SK-N-SH treated with all-trans-retinoic acid at 6 μM for 48 hours (cell line): Measurements from ENCODE around the gene TOMM34.

Source experiments
- ESRRG ChIP-seq: fragments of 250-450 bp; sonication (Bioruptor Pico); IDR thresholded peaks from 2 replicates; pipeline ENCODE4 v1.6.1; 2021; ENCODE audit warnings: mild to moderate bottlenecking
- OSR1 ChIP-seq: fragments of 250-450 bp; sonication (Bioruptor Pico); IDR thresholded peaks from 2 replicates; pipeline ENCODE4 v1.8.0; 2022; ENCODE audit warnings: moderate library complexity, mild to moderate bottlenecking, inconsistent platforms
- TOX ChIP-seq: fragments of 250-450 bp; sonication (Bioruptor Pico); IDR thresholded peaks from 2 replicates; pipeline ENCODE4 v1.8.0; 2021; ENCODE audit warnings: mild to moderate bottlenecking, moderate library complexity, borderline replicate concordance
- ZFP3 ChIP-seq: fragments of 250-450 bp; sonication (Bioruptor Pico); IDR thresholded peaks from 2 replicates; pipeline ENCODE4 v1.5.0; 2020; ENCODE audit warnings: mild to moderate bottlenecking, moderate library complexity
- ZNF8 ChIP-seq: fragments of 450-650 bp; formaldehyde crosslinking; IDR thresholded peaks from 2 replicates; pipeline ENCODE4 v1.5.0; 2020; ENCODE audit warnings: mild to moderate bottlenecking, moderate library complexity
- TF ChIP-seq, protein P1 (sequence below): fragments of 250-450 bp; sonication (Bioruptor Pico); IDR thresholded peaks from 2 replicates; pipeline ENCODE4 v1.8.0; 2021; ENCODE audit warnings: low read depth, mild to moderate bottlenecking, moderate library complexity, borderline replicate concordance
- TF ChIP-seq, protein P2 (sequence below): fragments of 250-450 bp; sonication (Bioruptor Pico); IDR thresholded peaks from 2 replicates; pipeline ENCODE4 v1.5.1; 2021; ENCODE audit warnings: mild to moderate bottlenecking, moderate library complexity

DNA sequence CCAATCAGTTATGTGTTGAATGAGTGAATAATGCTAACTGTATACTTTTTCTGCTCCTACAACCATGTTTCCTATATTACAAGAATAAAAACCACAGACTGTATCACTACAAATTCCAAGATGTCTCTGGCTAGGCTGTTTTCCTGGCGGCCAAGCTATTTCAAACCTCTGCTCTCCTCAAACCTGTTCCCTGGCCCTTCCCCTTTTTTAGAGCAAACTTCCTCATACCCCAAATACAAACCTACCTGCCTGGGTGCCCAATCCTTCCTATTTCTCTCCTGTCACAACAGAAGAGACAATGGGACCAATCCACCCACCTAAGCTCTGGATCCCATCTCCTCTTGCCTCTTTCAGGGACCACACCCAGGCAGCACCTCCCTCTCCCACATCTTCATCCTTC lies 7.5 kb downstream of the TOMM34 start:
- TF ChIP-seq OSR1 (CRISPR knock-in tag) (no peak), ESRRG (CRISPR knock-in tag) (no peak), ZFP3 (CRISPR knock-in tag) (no peak), ZNF8 (CRISPR knock-in tag) (no peak), TOX (CRISPR knock-in tag) (no peak)
- TF ChIP-seq, protein P1, sequence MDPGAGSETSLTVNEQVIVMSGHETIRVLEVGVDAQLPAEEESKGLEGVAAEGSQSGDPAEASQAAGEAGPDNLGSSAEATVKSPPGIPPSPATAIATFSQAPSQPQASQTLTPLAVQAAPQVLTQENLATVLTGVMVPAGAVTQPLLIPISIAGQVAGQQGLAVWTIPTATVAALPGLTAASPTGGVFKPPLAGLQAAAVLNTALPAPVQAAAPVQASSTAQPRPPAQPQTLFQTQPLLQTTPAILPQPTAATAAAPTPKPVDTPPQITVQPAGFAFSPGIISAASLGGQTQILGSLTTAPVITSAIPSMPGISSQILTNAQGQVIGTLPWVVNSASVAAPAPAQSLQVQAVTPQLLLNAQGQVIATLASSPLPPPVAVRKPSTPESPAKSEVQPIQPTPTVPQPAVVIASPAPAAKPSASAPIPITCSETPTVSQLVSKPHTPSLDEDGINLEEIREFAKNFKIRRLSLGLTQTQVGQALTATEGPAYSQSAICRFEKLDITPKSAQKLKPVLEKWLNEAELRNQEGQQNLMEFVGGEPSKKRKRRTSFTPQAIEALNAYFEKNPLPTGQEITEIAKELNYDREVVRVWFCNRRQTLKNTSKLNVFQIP (CRISPR knock-in tag), result no peak
- TF ChIP-seq, protein P2, sequence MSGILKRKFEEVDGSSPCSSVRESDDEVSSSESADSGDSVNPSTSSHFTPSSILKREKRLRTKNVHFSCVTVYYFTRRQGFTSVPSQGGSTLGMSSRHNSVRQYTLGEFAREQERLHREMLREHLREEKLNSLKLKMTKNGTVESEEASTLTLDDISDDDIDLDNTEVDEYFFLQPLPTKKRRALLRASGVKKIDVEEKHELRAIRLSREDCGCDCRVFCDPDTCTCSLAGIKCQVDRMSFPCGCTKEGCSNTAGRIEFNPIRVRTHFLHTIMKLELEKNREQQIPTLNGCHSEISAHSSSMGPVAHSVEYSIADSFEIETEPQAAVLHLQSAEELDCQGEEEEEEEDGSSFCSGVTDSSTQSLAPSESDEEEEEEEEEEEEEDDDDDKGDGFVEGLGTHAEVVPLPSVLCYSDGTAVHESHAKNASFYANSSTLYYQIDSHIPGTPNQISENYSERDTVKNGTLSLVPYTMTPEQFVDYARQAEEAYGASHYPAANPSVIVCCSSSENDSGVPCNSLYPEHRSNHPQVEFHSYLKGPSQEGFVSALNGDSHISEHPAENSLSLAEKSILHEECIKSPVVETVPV (CRISPR knock-in tag), result no peak
